ENCODE data around the gene PPARA.

The PPARA gene

DNA sequence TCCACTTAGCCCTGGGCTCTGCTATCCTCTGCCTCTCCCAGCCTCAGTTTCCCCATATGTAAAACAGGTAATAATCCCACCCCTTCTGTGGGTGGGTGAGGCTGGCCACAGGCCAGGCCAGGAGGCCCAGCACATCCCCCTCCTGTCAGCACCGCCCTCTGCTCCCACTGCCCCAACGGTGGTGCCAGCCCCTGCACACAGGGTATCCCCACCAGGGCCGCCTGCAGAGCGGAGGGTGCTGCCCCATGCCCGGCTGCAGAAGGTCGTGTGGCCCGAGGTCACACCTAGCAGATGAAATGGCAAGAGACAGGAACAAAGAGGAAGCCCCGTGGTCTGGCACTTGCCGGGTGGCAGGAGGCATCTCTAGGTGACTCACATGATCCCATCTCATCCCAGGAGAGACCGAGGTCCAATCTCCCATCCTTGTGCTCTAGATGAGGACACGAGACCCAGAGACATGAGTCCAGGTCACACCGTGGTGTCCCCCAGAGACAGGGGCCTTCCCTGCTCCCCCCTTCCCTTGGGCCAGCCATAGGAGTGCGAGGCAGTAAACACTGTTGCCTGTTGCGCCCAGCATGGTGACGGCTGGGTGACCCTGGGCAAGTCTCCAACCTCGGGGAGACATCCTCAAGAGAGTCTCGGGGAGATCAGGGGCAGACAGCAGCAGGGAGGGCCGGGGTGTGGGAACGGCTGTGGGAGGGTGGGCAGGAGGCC lies 27.2 kb upstream of the PPARA start:
- DNase-seq (ENCODE audit: low read depth) = no peak
- no peak overlapping the region for H3K4me3 ChIP-seq (ENCODE audit: low read depth, low read length)
- TF ChIP-seq, protein P1, sequence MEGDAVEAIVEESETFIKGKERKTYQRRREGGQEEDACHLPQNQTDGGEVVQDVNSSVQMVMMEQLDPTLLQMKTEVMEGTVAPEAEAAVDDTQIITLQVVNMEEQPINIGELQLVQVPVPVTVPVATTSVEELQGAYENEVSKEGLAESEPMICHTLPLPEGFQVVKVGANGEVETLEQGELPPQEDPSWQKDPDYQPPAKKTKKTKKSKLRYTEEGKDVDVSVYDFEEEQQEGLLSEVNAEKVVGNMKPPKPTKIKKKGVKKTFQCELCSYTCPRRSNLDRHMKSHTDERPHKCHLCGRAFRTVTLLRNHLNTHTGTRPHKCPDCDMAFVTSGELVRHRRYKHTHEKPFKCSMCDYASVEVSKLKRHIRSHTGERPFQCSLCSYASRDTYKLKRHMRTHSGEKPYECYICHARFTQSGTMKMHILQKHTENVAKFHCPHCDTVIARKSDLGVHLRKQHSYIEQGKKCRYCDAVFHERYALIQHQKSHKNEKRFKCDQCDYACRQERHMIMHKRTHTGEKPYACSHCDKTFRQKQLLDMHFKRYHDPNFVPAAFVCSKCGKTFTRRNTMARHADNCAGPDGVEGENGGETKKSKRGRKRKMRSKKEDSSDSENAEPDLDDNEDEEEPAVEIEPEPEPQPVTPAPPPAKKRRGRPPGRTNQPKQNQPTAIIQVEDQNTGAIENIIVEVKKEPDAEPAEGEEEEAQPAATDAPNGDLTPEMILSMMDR (IDR thresholded peaks at IDR 0.05; ENCODE audit: control insufficient read depth, extremely low read depth, insufficient read depth) = no peak

DNA sequence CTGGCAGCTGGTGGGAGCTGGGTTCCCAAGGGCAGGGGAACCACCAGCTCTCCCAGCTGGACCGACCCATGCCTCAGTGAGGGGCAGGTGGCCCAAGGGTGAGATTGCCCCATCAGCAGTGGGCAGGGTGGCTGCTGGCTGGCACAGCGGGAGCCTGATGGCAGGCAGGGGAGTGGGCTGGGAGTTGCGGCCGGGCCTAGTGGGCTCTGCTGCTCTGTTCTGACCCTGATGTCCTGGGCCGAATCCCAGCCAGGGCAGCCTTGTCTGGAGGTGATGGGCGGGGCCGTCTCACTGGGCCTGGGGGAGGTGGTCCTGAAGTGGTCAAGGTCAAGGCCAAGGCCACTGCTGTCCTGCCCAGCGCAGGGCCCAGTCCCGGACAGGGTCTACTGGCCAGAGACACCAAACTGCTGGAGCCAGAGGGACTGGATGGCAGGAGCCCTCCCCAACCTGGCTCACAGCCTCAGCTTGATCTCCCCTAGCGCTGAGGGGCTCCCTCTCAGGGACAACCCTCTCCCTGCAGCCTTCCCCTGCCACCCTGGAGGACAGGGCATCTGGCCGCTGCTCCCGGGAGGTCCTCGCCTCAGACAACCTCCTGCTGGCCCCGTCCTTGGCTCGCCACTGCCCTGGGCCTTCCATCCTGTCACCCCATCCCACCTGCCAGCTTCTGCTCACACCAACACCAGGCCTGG lies 26.5 kb upstream of the PPARA start:
- no peak overlapping the region for H3K4me3 ChIP-seq (ENCODE audit: low read depth, low read length)
- TF ChIP-seq, protein P1 (IDR thresholded peaks at IDR 0.05; ENCODE audit: control insufficient read depth, extremely low read depth, insufficient read depth) = no peak
- no peak for DNase-seq (ENCODE audit: low read depth)

DNA sequence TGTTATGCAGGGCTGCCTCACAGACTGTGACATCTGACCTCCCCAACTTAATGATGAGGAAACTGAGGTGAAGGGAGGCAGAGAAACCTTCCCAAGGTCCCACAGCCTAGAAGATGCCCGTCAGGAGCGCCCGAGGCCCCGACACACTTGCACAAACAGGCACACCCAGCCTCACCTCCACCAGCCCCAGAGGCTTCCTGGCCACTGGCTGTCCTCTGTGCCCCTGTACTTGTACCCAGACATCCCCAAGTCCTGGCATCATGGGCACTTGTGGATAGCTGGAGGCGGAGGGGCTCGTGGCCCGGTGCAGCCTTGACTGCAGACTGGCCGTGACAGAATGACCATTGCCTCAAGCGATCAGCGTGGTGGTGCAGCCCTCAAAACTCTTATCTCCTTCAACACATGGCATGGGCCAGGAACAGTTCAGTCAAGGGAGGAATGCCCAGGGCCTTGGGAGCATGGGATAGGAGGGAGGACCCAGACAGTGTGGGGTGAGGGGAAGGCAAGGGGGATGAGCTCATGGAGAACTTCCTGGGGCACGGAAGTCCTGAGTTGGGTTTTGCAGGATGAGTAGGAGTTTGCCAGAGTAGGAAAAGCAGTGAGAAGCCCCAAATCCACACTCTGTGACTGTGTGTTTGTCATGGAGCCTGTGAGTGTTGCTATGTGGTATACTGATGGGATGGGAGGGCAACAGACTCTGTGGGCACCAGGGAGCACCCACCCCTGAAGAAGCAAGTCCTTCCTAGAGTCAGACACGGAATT lies 25.8 kb upstream of the PPARA start:
- no peak for DNase-seq (ENCODE audit: low read depth)
- H3K4me3 ChIP-seq (ENCODE audit: low read depth, low read length) = no peak overlapping the region
- TF ChIP-seq, protein P1 (IDR thresholded peaks at IDR 0.05; ENCODE audit: control insufficient read depth, extremely low read depth, insufficient read depth) = no peak

DNA sequence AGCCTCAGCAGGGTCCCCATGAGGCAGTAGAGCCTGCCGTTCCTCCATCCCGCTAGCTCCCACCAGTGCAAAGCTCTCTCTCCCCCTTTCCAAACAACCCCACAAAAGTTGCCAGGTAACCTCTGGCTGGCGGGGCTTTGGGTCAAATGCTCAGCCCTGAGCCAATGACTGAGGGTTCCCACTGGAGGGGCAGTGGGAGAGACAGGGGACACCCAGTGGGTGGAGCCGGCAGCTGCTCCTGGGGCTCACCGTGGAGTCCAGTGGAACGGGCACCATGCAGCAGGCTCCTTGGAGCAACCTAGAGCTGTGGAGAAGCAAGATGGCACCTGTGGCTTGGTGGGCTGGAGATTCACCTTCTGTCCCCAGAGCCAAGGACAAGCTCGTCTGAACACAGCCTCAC lies 25.0 kb upstream of the PPARA start:
- DNase-seq (ENCODE audit: low read depth) = no peak
- TF ChIP-seq, protein P1 (IDR thresholded peaks at IDR 0.05; ENCODE audit: control insufficient read depth, extremely low read depth, insufficient read depth) = no peak

DNA sequence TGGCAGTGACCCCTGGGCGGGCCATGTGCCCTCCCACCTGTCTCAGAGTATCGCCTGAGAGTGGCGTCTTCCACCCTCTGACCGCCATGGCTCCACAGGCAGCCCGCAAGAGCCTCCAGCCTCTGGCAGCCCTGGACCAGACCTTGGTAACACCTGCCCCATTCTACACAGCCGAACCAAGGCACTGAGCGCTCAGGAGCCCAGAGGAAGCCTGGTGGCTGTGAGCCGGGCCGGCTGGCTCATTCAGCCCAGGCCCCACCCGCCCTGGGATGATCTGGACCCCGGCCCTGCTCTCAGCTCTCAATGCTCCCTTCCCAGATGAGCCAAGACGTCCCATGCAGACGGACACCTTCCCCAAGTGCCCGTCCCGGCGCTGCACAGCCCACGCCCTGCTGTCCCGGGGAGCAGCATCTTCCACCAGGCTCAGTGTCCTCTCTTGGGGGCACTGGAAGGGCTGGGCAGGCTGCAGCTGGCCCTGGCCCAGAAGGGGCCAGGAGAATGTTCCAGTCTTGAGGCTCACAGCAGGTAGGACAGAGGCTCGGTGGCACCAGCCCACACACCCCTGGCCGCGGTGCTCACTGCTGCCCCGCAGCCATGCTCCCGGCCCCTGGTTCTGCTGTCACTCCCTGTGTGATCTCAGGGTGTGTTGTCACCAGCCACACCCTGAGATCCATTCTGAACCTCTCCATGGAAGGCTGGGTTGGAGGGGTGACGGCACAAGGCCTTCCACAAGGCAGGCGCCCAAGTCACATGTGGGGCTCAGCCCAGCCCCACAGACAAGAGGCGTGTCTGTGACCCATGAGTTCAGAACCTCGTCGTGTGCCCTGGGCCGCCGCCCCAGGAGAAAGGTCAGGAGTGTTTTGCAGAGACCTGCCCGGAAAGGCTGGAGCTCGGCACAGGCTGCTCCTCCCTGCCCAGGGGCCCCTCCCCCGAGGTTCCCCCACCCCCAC lies 24.2 kb upstream of the PPARA start:
- H3K4me3 ChIP-seq (ENCODE audit: low read depth, low read length) = no peak overlapping the region
- no peak for DNase-seq (ENCODE audit: low read depth)
- TF ChIP-seq, protein P1 (IDR thresholded peaks at IDR 0.05; ENCODE audit: control insufficient read depth, extremely low read depth, insufficient read depth) = no peak

More for the DNA sequence above, 25.0 kb upstream of the PPARA start:
- no peak overlapping the region for H3K4me3 ChIP-seq (ENCODE audit: low read depth, low read length)

DNA sequence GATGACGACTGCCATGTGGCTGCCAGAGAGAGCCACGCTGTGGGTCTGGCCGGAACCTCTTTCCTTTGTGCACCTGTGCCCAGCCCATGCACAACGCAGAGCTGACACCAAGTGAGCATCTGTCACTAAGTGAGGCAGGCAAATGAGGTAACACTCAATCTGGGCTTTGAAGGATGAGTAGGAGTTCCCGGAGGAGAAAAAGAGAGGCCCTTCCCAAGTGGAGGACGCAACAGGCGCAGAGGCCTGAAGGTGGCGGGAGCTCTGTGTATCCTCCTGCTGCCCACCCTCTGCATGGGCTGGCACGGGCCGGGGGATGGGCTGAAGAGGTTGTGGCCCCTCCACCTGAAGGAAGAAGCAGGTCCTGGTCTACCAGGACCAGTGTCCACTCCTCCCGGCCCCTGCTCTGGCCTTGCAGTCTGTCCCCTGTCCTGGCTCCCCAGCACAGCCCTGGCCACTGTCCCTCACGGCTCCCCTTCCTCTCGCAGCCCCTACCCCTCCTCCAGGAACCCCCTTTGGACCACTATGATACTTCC lies 23.4 kb upstream of the PPARA start:
- TF ChIP-seq, protein P1 (IDR thresholded peaks at IDR 0.05; ENCODE audit: control insufficient read depth, extremely low read depth, insufficient read depth) = no peak
- no peak overlapping the region for H3K4me3 ChIP-seq (ENCODE audit: low read depth, low read length)
- DNase-seq (ENCODE audit: low read depth) = no peak
